Vagina (tissue), 2 donors: Measurements from ENCODE around the gene ADCY3. TPM values are rescaled to one million over a fixed set of nuclear protein-coding genes. Genes with fewer than 3 reads are reported as not detected.

Experiments used
- DNase-seq, 2 donors: peaks; one replicate each; pipeline ENCODE4 v3.0.0-alpha.2; 2017; ENCODE audit errors: extremely low spot score in 2 of 2
- H3K27ac ChIP-seq: fragments of 200-600 bp; sonication (generic); one replicate; pipeline ENCODE4 v1.5.1; 2019
- H3K27me3 ChIP-seq: fragments of 200-600 bp; sonication (generic); one replicate; pipeline ENCODE4 v1.5.1; 2019
- H3K36me3 ChIP-seq, 2 donors: fragments of 200-600 bp; sonication (generic); one replicate each; pipeline ENCODE4 v1.5.1; 2017 to 2019
- H3K4me1 ChIP-seq: fragments of 200-600 bp; sonication (generic); one replicate; pipeline ENCODE4 v1.5.1; 2019
- H3K4me3 ChIP-seq, 2 donors: fragments of 200-600 bp; sonication (generic); 1 replicate in 1 of 2; 2 replicates in 1 of 2; pipeline ENCODE4 v1.5.1; 2016 to 2019
- H3K9me3 ChIP-seq: fragments of 200-600 bp; sonication (generic); one replicate; pipeline ENCODE4 v1.5.1; 2019
- POLR2A ChIP-seq, 2 donors: fragments of 450-650 bp; IDR thresholded peaks; one replicate each; pipeline ENCODE4 v1.6.1; 2017; ENCODE audit warnings: antibody characterized with exemption in 2 of 2, mild to moderate bottlenecking in 2 of 2, moderate library complexity in 2 of 2
- POLR2AphosphoS5 ChIP-seq, 2 donors: sonication (generic); formaldehyde crosslinking; IDR thresholded peaks; one replicate each; pipeline ENCODE4 v1.9.0; 2017; ENCODE audit warnings: antibody characterized with exemption in 2 of 2, mild to moderate bottlenecking in 2 of 2, low read depth in 1 of 2; ENCODE audit not compliant: insufficient read depth in 1 of 2
- intact Hi-C: fragments of 100-400 bp; cut with DNase I; formaldehyde crosslinking; loops from one replicate; pipeline ENCODE4 v1.15.1; 2023
- total RNA-seq: library from RNA; depleted of rRNA; stranded (reverse); fragments of >200 nt; gene quantifications from one replicate; pipeline ENCODE4 v1.2.3, GENCODE V29; 2016
- TF ChIP-seq, protein P1 (sequence below), 3 experiments: fragments of 450-650 bp in 2 of 3; fragments of 200-600 bp in 1 of 3; sonication (generic) in 1 of 3; IDR thresholded peaks; one replicate each; pipeline ENCODE4 v1.5.1; 2017 to 2019; ENCODE audit warnings: antibody characterized with exemption in 3 of 3, mild to moderate bottlenecking in 2 of 3, moderate library complexity in 2 of 3

ADCY3 gene
- total RNA-seq, 1 donor from 2014 or later: 90.6 TPM

DNA sequence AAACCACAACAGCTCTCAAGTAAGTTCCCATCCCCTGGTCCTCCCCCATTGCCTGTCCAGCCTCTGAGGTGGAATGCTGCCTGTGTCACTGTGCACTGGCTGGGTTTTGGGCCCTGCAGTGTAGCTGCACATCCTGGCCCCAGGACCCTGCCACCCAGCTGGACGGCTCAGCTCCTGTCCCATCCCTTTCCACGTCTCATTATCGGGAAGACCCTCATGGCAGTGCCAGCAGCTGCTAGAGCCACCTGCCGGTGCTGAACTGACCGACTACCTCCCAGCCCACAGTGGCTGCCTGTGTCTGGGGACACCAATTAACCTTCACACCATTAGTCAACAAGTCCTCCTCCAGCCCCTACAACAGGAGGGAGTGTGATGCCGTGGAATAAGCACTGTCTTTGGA lies 31.9 kb downstream of the ADCY3 start:
- Histone ChIP-seq H3K4me1 (peaks cover 13% of the 10 kb centered on the region), H3K36me3 (no peaks in the 10 kb centered on the region), H3K27ac (no peak overlapping the region), H3K27me3 (no peaks in the 10 kb centered on the region), H3K4me3 (no peak overlapping the region), H3K9me3 (no peaks in the 10 kb centered on the region)
- intact Hi-C loops: no loop called here
- TF ChIP-seq, protein P1, sequence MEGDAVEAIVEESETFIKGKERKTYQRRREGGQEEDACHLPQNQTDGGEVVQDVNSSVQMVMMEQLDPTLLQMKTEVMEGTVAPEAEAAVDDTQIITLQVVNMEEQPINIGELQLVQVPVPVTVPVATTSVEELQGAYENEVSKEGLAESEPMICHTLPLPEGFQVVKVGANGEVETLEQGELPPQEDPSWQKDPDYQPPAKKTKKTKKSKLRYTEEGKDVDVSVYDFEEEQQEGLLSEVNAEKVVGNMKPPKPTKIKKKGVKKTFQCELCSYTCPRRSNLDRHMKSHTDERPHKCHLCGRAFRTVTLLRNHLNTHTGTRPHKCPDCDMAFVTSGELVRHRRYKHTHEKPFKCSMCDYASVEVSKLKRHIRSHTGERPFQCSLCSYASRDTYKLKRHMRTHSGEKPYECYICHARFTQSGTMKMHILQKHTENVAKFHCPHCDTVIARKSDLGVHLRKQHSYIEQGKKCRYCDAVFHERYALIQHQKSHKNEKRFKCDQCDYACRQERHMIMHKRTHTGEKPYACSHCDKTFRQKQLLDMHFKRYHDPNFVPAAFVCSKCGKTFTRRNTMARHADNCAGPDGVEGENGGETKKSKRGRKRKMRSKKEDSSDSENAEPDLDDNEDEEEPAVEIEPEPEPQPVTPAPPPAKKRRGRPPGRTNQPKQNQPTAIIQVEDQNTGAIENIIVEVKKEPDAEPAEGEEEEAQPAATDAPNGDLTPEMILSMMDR (IDR thresholded peaks at IDR 0.05): no peak
- TF ChIP-seq POLR2AphosphoS5 (IDR thresholded peaks at IDR 0.05; ENCODE audit: insufficient read depth in 1 of 2, low read depth in 1 of 2) (no peak), POLR2A (IDR thresholded peaks at IDR 0.05) (no peak)
- DNase-seq: peak in 1 of 2 donors; percentile 67

DNA sequence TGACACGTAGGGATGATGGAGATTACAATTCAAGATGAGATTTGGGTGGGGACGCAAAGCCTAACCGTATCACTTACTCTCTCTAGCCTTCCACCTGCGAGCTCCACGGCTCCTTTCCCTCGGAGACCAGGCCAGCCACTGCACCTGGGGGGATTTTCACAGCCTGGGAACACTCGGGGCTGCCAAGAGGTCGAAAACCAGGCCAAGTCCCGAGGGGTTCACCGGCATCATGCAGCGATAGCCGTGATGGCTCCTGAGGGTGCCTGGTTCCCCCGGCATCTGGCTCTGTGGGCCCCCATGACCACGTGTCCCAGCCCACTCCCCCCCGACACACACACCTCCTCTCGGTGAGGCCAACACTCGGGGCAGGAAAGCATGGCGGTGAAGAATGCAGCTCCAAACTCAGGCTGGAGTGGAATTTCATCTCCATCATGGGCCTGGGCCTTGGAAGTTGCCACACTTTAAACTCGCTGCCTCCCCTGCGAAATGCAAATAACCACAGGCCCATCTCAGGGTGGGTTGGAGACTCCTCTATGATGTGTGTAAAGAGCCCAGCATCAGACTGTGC lies 32.6 kb downstream of the ADCY3 start:
- no peaks in the 10 kb centered on the region for H3K36me3 ChIP-seq
- H3K27me3 ChIP-seq: no peaks in the 10 kb centered on the region
- intact Hi-C loops: no loop called here
- no peak overlapping the region for H3K4me3 ChIP-seq
- peak overlapping the region; percentile 71 for H3K27ac ChIP-seq
- TF ChIP-seq POLR2A (IDR thresholded peaks at IDR 0.05) (no peak), POLR2AphosphoS5 (IDR thresholded peaks at IDR 0.05; ENCODE audit: insufficient read depth in 1 of 2, low read depth in 1 of 2) (no peak)
- TF ChIP-seq, protein P1 (IDR thresholded peaks at IDR 0.05): no peak
- peaks cover 13% of the 10 kb centered on the region for H3K4me1 ChIP-seq
- DNase-seq: peak in 1 of 2 donors; percentile 77
- no peaks in the 10 kb centered on the region for H3K9me3 ChIP-seq

DNA sequence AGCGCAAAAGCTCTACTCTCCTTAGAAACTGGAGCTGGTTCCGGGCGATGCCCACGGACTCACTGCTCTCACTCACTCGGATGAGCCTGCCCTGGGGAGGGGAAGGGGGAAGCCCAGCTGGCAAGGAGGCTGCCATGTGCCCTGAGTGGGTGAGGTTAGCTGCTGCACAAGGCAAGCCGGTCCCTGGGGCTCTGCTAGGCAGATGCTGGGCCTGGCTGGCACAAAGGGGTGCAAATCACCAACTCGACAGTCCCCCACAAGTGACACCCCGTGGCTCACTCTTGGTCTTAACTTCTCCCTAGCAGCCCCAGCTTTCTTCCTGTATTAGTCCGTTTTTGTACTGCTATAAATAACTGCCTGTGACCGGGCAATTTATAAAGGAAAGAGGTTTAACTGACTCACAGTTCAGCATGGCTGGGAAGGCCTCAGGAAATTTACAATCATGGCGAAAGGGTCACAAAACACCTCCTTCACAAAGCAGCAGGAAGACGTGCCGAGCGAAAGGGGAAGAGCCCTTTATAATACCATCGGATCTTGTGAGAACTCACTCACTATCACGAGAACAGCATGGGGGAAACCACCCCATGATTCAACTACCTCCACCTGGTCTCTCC lies 33.2 kb downstream of the ADCY3 start:
- Histone ChIP-seq H3K4me1 (peaks cover 13% of the 10 kb centered on the region), H3K27ac (peak overlapping the region; percentile 71), H3K4me3 (no peak overlapping the region), H3K36me3 (no peaks in the 10 kb centered on the region), H3K27me3 (no peaks in the 10 kb centered on the region), H3K9me3 (no peaks in the 10 kb centered on the region)
- TF ChIP-seq, protein P1 (IDR thresholded peaks at IDR 0.05): no peak
- TF ChIP-seq POLR2AphosphoS5 (IDR thresholded peaks at IDR 0.05; ENCODE audit: insufficient read depth in 1 of 2, low read depth in 1 of 2) (peak in 1 of 2 donors; percentile 23), POLR2A (IDR thresholded peaks at IDR 0.05) (no peak)
- DNase-seq: no peak
- intact Hi-C loops: no loop called here

DNA sequence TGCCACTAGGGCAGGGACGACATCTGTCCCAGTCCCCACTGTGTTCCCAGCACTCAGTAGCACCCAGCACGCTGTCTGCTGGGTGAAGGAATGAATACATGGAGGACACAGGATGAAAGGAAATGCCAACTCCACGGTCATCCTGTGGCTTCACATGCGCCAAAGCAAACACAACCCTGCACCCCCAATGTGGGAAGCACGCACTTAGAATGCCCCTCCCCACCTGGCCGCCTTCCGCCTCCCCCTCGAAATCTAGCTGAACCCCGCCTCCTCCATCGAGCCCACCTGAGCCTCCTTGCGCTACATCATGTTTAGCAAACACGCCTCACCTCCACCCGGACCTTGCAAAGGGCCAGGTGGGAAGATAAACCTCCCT lies 33.9 kb downstream of the ADCY3 start:
- TF ChIP-seq, protein P1 (IDR thresholded peaks at IDR 0.05): no peak
- no peak for TF ChIP-seq POLR2AphosphoS5 (IDR thresholded peaks at IDR 0.05; ENCODE audit: insufficient read depth in 1 of 2, low read depth in 1 of 2)
- TF ChIP-seq POLR2A (IDR thresholded peaks at IDR 0.05): no peak
- H3K4me1 ChIP-seq: peaks cover 13% of the 10 kb centered on the region
- intact Hi-C loops: no loop called here
- DNase-seq: peak in 1 of 2 donors; percentile 55
- no peaks in the 10 kb centered on the region for H3K27me3 ChIP-seq
- no peak overlapping the region for H3K4me3 ChIP-seq
- H3K9me3 ChIP-seq: no peaks in the 10 kb centered on the region
- H3K27ac ChIP-seq: peak overlapping the region; percentile 71
- H3K36me3 ChIP-seq: no peaks in the 10 kb centered on the region
